ENCODE data around the gene FAM241B.

Gene FAM241B

DNA sequence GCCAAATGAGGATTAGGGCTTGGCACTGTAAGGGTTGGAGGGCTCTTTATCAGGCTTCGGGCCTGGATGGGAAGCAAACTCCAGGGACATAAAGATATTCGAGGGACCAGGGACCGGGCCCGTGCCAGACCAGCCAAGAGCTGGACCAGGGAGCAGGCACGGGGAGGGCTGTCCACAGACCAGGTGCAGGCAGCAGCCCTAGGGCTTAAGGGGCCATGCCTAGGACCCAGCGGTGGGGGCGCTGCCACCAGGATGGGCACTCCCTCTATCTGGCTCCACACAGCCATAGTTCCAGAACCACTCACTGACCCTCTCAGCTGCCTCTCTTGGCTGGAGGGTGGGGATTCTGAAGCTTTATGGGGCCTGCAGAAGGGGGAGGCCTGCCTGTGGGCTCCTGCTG is 32.9 kb downstream of the FAM241B start:
- no peak for DNase-seq (ENCODE audit: low read depth)
- TF ChIP-seq, protein P1, sequence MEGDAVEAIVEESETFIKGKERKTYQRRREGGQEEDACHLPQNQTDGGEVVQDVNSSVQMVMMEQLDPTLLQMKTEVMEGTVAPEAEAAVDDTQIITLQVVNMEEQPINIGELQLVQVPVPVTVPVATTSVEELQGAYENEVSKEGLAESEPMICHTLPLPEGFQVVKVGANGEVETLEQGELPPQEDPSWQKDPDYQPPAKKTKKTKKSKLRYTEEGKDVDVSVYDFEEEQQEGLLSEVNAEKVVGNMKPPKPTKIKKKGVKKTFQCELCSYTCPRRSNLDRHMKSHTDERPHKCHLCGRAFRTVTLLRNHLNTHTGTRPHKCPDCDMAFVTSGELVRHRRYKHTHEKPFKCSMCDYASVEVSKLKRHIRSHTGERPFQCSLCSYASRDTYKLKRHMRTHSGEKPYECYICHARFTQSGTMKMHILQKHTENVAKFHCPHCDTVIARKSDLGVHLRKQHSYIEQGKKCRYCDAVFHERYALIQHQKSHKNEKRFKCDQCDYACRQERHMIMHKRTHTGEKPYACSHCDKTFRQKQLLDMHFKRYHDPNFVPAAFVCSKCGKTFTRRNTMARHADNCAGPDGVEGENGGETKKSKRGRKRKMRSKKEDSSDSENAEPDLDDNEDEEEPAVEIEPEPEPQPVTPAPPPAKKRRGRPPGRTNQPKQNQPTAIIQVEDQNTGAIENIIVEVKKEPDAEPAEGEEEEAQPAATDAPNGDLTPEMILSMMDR (IDR thresholded peaks at IDR 0.05; ENCODE audit: control insufficient read depth, insufficient read depth, low read depth, low read length, missing control alignments): no peak
- H3K4me3 ChIP-seq (ENCODE audit: control insufficient read depth, low read depth, low read length): no peak overlapping the region

DNA sequence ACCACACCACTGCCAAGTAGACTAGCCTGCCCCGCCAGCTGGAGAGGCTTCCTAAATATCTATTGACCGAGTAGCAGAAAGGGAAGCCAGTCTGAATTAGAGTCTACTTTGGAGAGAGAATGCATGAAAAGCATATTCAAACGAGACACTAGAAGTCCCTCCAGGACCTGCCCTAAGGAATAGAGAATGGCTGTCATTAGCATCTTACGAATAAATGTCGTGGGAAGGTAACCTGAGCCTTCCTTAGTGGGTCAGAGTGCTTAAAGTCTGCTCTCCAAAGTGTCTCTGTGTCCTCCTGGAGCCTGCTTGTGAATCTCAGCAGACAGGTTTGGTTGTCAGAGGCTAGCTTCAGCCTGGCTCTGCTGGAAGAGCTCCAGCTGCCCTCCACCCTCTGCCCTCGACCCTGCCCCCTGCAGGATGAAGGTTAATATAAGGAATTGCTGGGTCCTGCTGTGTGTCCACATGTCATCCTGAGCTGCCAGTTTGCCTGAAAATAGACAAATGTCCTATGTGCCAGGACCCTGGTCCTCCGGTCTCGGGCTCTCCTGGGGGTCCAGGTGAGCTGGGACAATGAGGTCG is 33.4 kb downstream of the FAM241B start:
- TF ChIP-seq, protein P1 (IDR thresholded peaks at IDR 0.05; ENCODE audit: control insufficient read depth, insufficient read depth, low read depth, low read length, missing control alignments): no peak
- no peak overlapping the region for H3K4me3 ChIP-seq (ENCODE audit: control insufficient read depth, low read depth, low read length)
- no peak for DNase-seq (ENCODE audit: low read depth)

DNA sequence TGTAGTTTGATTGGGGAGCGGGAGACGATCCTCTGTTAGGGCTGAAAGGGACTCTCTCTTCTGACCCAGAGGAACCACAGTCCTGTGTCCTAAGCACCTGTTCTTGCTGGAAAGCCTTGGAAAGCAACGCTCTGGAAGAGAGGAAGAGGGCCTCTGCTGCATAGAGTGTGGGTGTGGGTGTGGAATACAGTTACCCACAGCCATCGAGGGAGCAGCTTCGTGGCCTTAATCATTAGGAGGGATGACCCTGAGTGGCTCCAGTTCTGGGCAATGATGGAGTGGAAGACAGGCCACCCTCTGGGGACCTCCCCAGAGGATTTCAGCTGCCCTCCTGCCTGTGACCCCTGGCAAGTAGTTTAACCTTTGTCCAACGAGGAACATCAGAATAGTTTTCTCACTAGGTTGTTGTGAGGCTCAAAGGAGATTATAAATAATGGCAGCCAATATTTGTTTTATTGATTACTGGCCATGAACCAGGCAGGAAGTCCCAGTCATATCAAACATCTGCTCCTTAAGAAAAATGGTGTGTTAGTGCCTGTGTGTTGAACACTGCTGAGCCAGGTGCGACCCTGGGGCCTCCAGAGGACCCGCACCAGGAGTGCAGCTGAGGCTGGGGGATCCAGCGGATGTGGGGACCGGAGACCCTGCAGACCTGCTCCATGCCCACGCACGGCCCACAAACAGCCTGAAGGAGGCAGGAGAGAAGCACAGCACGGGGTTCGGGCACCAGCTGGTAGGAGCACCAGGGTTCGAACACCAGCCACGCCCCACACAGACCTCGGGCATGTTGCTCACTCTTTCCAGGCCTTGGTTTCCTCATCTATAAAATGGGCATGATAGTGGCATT is 35.6 kb downstream of the FAM241B start:
- no peak overlapping the region for H3K4me3 ChIP-seq (ENCODE audit: control insufficient read depth, low read depth, low read length)
- TF ChIP-seq, protein P1 (IDR thresholded peaks at IDR 0.05; ENCODE audit: control insufficient read depth, insufficient read depth, low read depth, low read length, missing control alignments): no peak
- DNase-seq (ENCODE audit: low read depth): no peak

DNA sequence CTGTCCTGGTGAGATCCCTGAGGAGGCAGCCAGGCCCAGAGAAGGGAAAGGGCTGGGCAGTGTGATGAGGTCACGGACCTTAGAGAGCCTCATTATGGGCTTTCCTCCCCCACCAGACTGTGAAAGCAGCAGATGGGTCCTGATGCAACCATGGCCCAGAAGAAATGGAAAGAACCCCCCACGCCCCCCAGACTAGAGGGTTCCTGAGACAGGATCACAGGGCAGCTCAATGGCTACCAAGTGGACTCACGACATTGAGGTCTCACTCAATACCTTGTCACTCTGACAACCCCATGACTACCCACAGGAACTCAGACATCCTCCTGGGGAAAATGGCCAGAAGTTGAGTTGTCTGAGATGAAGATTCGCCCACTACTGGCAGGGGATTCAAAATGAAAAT is 36.7 kb downstream of the FAM241B start:
- H3K4me3 ChIP-seq (ENCODE audit: control insufficient read depth, low read depth, low read length): no peak overlapping the region
- TF ChIP-seq, protein P1 (IDR thresholded peaks at IDR 0.05; ENCODE audit: control insufficient read depth, insufficient read depth, low read depth, low read length, missing control alignments): no peak
- no peak for DNase-seq (ENCODE audit: low read depth)

DNA sequence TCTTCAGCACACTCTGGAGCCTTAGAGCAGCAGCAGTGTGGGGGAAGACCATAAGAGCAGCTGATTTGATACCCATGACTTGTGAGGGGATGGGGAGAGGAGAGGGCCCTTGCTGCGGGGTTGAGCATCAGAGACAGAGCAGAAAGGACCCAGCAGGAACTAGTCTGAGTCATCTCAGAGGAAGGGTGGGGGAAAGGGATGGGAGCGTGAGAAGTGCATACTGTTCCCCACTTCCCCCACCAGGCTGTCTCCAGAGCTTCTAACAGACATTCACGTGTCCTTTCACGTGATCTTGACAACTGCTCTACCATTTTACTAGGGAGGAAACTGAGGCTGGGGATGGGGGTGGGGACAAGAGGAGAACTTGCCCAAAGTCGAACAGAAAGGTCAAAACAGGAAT is 38.7 kb downstream of the FAM241B start:
- H3K4me3 ChIP-seq (ENCODE audit: control insufficient read depth, low read depth, low read length): no peak overlapping the region
- DNase-seq (ENCODE audit: low read depth): no peak
- TF ChIP-seq, protein P1 (IDR thresholded peaks at IDR 0.05; ENCODE audit: control insufficient read depth, insufficient read depth, low read depth, low read length, missing control alignments): no peak

DNA sequence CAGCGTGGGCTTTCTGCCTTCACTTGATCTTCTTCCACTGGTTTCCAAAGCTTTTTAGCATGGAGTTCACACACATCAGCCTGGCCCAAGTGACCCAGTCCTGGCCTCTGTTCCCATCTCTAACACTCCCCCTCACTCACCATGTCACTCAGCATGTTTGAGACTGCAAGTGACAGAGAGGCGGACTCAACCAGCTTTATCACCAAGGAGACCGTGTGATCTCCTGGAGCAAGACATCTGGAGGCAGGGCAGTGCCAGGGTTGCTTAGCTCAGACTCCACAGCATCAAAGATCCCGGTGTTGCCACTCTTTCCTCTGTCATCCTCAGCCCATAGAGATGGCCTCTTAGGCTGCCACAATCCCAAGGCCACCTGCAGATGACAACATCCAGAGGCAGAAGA is 39.4 kb downstream of the FAM241B start:
- TF ChIP-seq, protein P1 (IDR thresholded peaks at IDR 0.05; ENCODE audit: control insufficient read depth, insufficient read depth, low read depth, low read length, missing control alignments): no peak
- no peak overlapping the region for H3K4me3 ChIP-seq (ENCODE audit: control insufficient read depth, low read depth, low read length)
- no peak for DNase-seq (ENCODE audit: low read depth)

Measured in AG09309 (cell line).